ENCODE results near the gene HLA-B. TPM values are rescaled to one million over a fixed set of nuclear protein-coding genes. Genes with fewer than 3 reads are reported as not detected.

Gene HLA-B
- total and polyA plus RNA-seq, 2 of the 8 experiments (the other 6 are each of a cell fraction or from before 2014, with no cell fraction given), result 154 to 233 TPM

DNA sequence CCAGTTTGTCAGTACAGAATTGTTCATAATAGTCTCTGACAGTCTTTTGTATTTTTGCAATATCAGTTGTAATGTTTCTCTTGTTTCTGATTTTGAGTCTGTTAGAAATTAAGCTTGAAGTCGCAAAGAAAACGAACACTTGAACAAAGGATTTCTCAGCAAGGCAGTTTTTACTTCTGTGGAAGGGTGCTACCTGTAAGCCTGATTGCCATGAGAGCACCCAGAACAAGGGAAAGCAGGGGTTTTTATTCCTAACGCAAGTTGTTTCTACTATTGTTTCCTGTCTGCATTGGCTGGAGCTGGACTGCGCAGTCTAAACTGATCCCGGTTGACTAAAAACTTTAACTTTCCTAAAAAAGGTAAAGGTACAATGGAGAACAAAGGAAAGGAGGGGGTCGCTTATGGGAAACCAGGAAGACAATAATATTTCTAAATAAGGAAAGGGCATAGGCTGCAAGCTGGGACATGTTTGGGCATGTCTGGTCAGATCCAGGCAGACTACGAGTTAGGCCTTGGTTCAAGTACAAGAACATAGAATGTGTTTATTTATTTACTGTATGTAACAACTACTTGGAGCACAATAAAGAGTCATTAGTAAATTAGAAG lies 28.5 kb downstream of the HLA-B start:
- Histone ChIP-seq H3K14ac (ENCODE audit: insufficient read length) (no peak overlapping the region), H2BK15ac (ENCODE audit: low read length) (no peak overlapping the region), H4K5ac (ENCODE audit: insufficient read length, low read depth, low read length) (no peak overlapping the region), H3K27me3 (replicated peaks in 1 of 4; ENCODE audit: control insufficient read depth in 3 of 4, extremely low read depth in 1 of 4, insufficient read depth in 3 of 4, low read length in 3 of 4) (no peaks in the 10 kb centered on the region), H4K91ac (replicated peaks; ENCODE audit: insufficient read length, low read length) (no peak overlapping the region), H2AK5ac (ENCODE audit: low read depth, low read length) (no peak overlapping the region), H3K79me1 (ENCODE audit: low read depth, low read length) (no peaks in the 10 kb centered on the region), H3K56ac (replicated peaks; ENCODE audit: insufficient read length, low read depth, low read length) (no peak overlapping the region), H2BK20ac (ENCODE audit: low read length) (no peak overlapping the region), H3K4me1 (replicated peaks in 1 of 4; ENCODE audit: control insufficient read depth in 3 of 4, insufficient read depth in 4 of 4, low read length in 3 of 4) (no peaks in the 10 kb centered on the region), H3K9ac (replicated peaks in 1 of 4; ENCODE audit: extremely low read depth in 1 of 4, low read depth in 3 of 4, low read length in 3 of 4) (no peak overlapping the region), H3K4me3 (ENCODE audit: extremely low read depth in 1 of 4, insufficient read depth in 2 of 4, low read depth in 3 of 4, low read length in 4 of 4) (no peak overlapping the region), H3K23me2 (ENCODE audit: low read depth, low read length) (no peaks in the 10 kb centered on the region), H3K4ac (replicated peaks; ENCODE audit: insufficient read length, low read depth, low read length) (no peak overlapping the region), H4K20me1 (replicated peaks in 1 of 2; ENCODE audit: control insufficient read depth in 1 of 2, insufficient read depth in 2 of 2, low read length in 2 of 2) (no peaks in the 10 kb centered on the region), H4K8ac (ENCODE audit: extremely low read depth, insufficient read depth, low read length) (no peak overlapping the region), H3K9me3 (ENCODE audit: insufficient read depth in 2 of 2, low read depth in 1 of 2, low read length in 1 of 2) (peaks cover 0 to 5% of the 10 kb centered on the region in 2 experiments; a peak in 1 of 4 replicates), H3K79me2 (ENCODE audit: control insufficient read depth in 1 of 2, insufficient read depth in 2 of 2, low read length in 2 of 2) (no peaks in the 10 kb centered on the region), H3K27ac (ENCODE audit: low read depth, low read length) (no peak overlapping the region), H3K18ac (ENCODE audit: extremely low read depth, low read length) (no peak overlapping the region), H2BK120ac (replicated peaks; ENCODE audit: low read depth, low read length) (no peak overlapping the region), H3K36me3 (ENCODE audit: control insufficient read depth in 2 of 4, insufficient read depth in 4 of 4, low read length in 3 of 4) (no peaks in the 10 kb centered on the region; a peak in 1 of 8 replicates), H2BK5ac (ENCODE audit: low read depth, low read length) (peak overlapping the region; percentile 24; the same call in 1 of the 2 replicates), H2AFZ (ENCODE audit: low read length) (no peak overlapping the region), H2BK12ac (ENCODE audit: low read depth, low read length) (no peak overlapping the region), H3K23ac (ENCODE audit: insufficient read length) (no peak overlapping the region), H3K4me2 (ENCODE audit: insufficient read depth in 1 of 2, low read depth in 2 of 2, low read length in 2 of 2) (no peak overlapping the region)
- DNase-seq (ENCODE audit: low read depth in 1 of 2, low spot score in 2 of 2) (no peak), FAIRE-seq (no peak)
- TF ChIP-seq SRF (IDR thresholded peaks at IDR 0.05; ENCODE audit: low read depth, low read length) (peak; percentile 74), JUN (IDR thresholded peaks at IDR 0.05; ENCODE audit: low read depth, low read length) (no peak), TCF12 (IDR thresholded peaks at IDR 0.05; ENCODE audit: low read depth, low read length) (no peak), BCL11A (IDR thresholded peaks at IDR 0.05; ENCODE audit: low read depth in 2 of 2, low read length in 2 of 2) (no peak)
- POLR2A ChIA-PET (ENCODE audit: partially characterized antibody), result no interaction called here
- 0% methylated on average over 3 of the region's 7 CpGs; no CpG with 5 or more reads in 1 of the 2 experiments for WGBS, 2 experiments (ENCODE audit: extremely low coverage in 1 of 2, insufficient coverage in 1 of 2, insufficient read length in 1 of 2, insufficient replicate concordance in 2 of 2, low coverage in 1 of 2, low lambda C conversion rate in 2 of 2, missing lambda C conversion rate in 1 of 2)
- CTCF ChIA-PET (ENCODE audit: partially characterized antibody), result interaction anchor here (0.6 kb wide), 1 partner anchor 139 kb away, joined by 3 read pairs; no protein-coding TSS in a partner anchor
